Activated CD4-positive, alpha-beta memory T cell treated with anti-CD3 and anti-CD28 coated beads for 36 hours (primary cell): ENCODE measurements around the gene RYR2. TPM values are rescaled to one million over a fixed set of nuclear protein-coding genes. Genes with fewer than 3 reads are reported as not detected.

Source experiments
- CTCF ChIA-PET: fragments of 350-600 bp; sonication (Branson Sonifier 250); formaldehyde crosslinking; loops from one replicate; lab custom pipeline; 2021; ENCODE audit warnings: antibody characterized with exemption, inconsistent platforms; lab: Charles Lee
- POLR2A ChIA-PET: fragments of 350-600 bp; sonication (Branson Sonifier 250); formaldehyde crosslinking; loops from one replicate; lab custom pipeline; 2021; ENCODE audit warnings: antibody characterized with exemption; lab: Charles Lee
- DNase-seq: peaks from one replicate; pipeline ENCODE4 v3.0.0-alpha.2; 2020
- H3K27ac Mint-ChIP-seq: one replicate; pipeline ENCODE4 v1.8.0; 2021; ENCODE audit warnings: mixed read lengths
- H3K27me3 Mint-ChIP-seq: one replicate; pipeline ENCODE4 v1.8.0; 2021; ENCODE audit warnings: mixed read lengths
- H3K36me3 Mint-ChIP-seq: one replicate; pipeline ENCODE4 v1.8.0; 2021; ENCODE audit warnings: mixed read lengths
- H3K4me1 Mint-ChIP-seq: one replicate; pipeline ENCODE4 v1.8.0; 2021; ENCODE audit warnings: low read depth, mixed read lengths
- H3K4me3 Mint-ChIP-seq: one replicate; pipeline ENCODE4 v1.8.0; 2021; ENCODE audit warnings: mild to moderate bottlenecking, mixed read lengths
- H3K9me3 Mint-ChIP-seq: one replicate; pipeline ENCODE4 v1.8.0; 2021; ENCODE audit warnings: mixed read lengths
- intact Hi-C: fragments of 100-400 bp; cut with micrococcal nuclease; formaldehyde crosslinking; loops from one replicate; pipeline ENCODE4 v1.15.1; 2023
- total RNA-seq, 2 experiments: library from RNA; stranded (reverse); gene quantifications; one replicate each; pipeline ENCODE4 v1.2.3, GENCODE V29; 2021

RYR2 gene
- total RNA-seq, 2 experiments from 2014 or later, result 0.02 TPM

GRCh38 chr1:237650809-237651208, 608.8 kb downstream of the RYR2 start:
- intact Hi-C loops, result no loop called here
- ChIA-PET POLR2A (no interaction called here), CTCF (no interaction called here)
- DNase-seq, result no peak
- H3K4me3 Mint-ChIP-seq, result no peak overlapping the region
- H3K4me1 Mint-ChIP-seq, result no peaks in the 10 kb centered on the region
- H3K27ac Mint-ChIP-seq, result no peak overlapping the region
- no peaks in the 10 kb centered on the region for H3K9me3 Mint-ChIP-seq
- no peaks in the 10 kb centered on the region for H3K36me3 Mint-ChIP-seq
- H3K27me3 Mint-ChIP-seq, result no peaks in the 10 kb centered on the region

- H3K27ac Mint-ChIP-seq, result no peak overlapping the region
- H3K36me3 Mint-ChIP-seq, result no peaks in the 10 kb centered on the region
- H3K4me3 Mint-ChIP-seq, result no peak overlapping the region
- H3K4me1 Mint-ChIP-seq, result no peaks in the 10 kb centered on the region
- intact Hi-C loops, result no loop called here
- DNase-seq, result no peak
- H3K9me3 Mint-ChIP-seq, result no peaks in the 10 kb centered on the region
- ChIA-PET CTCF (no interaction called here), POLR2A (no interaction called here)
- no peaks in the 10 kb centered on the region for H3K27me3 Mint-ChIP-seq
Observed at GRCh38 chr1:237655778-237656177, 613.8 kb downstream of the RYR2 start.

- DNase-seq, result no peak
- no peak overlapping the region for H3K4me3 Mint-ChIP-seq
- no peaks in the 10 kb centered on the region for H3K27me3 Mint-ChIP-seq
- H3K27ac Mint-ChIP-seq, result no peak overlapping the region
- no peaks in the 10 kb centered on the region for H3K9me3 Mint-ChIP-seq
- intact Hi-C loops, result no loop called here
- H3K4me1 Mint-ChIP-seq, result no peaks in the 10 kb centered on the region
- ChIA-PET POLR2A (no interaction called here), CTCF (interaction anchor here (0.7 kb wide), 1 partner anchor 15 kb away, joined by 3 read pairs; no protein-coding TSS in a partner anchor)
- no peaks in the 10 kb centered on the region for H3K36me3 Mint-ChIP-seq
Observed at GRCh38 chr1:237664348-237664747, 622.4 kb downstream of the RYR2 start.

- Mint-ChIP-seq H3K27ac (no peak overlapping the region), H3K4me3 (no peak overlapping the region), H3K4me1 (no peaks in the 10 kb centered on the region), H3K9me3 (no peaks in the 10 kb centered on the region), H3K36me3 (no peaks in the 10 kb centered on the region), H3K27me3 (no peaks in the 10 kb centered on the region)
- ChIA-PET POLR2A (no interaction called here), CTCF (no interaction called here)
- DNase-seq, result no peak
- intact Hi-C loops, result no loop called here
Observed at GRCh38 chr1:237670302-237670701, 628.3 kb downstream of the RYR2 start.

- CTCF ChIA-PET, result no interaction called here
- no peaks in the 10 kb centered on the region for H3K9me3 Mint-ChIP-seq
- no peak overlapping the region for H3K4me3 Mint-ChIP-seq
- H3K27me3 Mint-ChIP-seq, result no peaks in the 10 kb centered on the region
- H3K27ac Mint-ChIP-seq, result no peak overlapping the region
- intact Hi-C loops, result no loop called here
- H3K36me3 Mint-ChIP-seq, result no peaks in the 10 kb centered on the region
- POLR2A ChIA-PET, result no interaction called here
- no peaks in the 10 kb centered on the region for H3K4me1 Mint-ChIP-seq
- DNase-seq, result no peak
Observed at GRCh38 chr1:237671262-237671661, 629.3 kb downstream of the RYR2 start.

- DNase-seq, result no peak
- CTCF ChIA-PET, result no interaction called here
- Mint-ChIP-seq H3K36me3 (no peaks in the 10 kb centered on the region), H3K4me3 (no peak overlapping the region), H3K4me1 (no peaks in the 10 kb centered on the region), H3K27ac (no peak overlapping the region), H3K9me3 (no peaks in the 10 kb centered on the region), H3K27me3 (no peaks in the 10 kb centered on the region)
- intact Hi-C loops, result no loop called here
- POLR2A ChIA-PET, result no interaction called here
Observed at GRCh38 chr1:237671935-237672334, 630.0 kb downstream of the RYR2 start.

GRCh38 chr1:237672748-237673147, 630.8 kb downstream of the RYR2 start:
- Mint-ChIP-seq H3K27ac (no peak overlapping the region), H3K9me3 (no peaks in the 10 kb centered on the region), H3K27me3 (no peaks in the 10 kb centered on the region), H3K36me3 (no peaks in the 10 kb centered on the region), H3K4me3 (no peak overlapping the region), H3K4me1 (no peaks in the 10 kb centered on the region)
- POLR2A ChIA-PET, result no interaction called here
- no peak for DNase-seq
- CTCF ChIA-PET, result no interaction called here
- intact Hi-C loops, result no loop called here

GRCh38 chr1:237673631-237674030, 631.6 kb downstream of the RYR2 start:
- no peaks in the 10 kb centered on the region for H3K27me3 Mint-ChIP-seq
- H3K4me3 Mint-ChIP-seq, result no peak overlapping the region
- POLR2A ChIA-PET, result no interaction called here
- no peak overlapping the region for H3K27ac Mint-ChIP-seq
- H3K36me3 Mint-ChIP-seq, result no peaks in the 10 kb centered on the region
- no peaks in the 10 kb centered on the region for H3K9me3 Mint-ChIP-seq
- CTCF ChIA-PET, result no interaction called here
- intact Hi-C loops, result no loop called here
- no peaks in the 10 kb centered on the region for H3K4me1 Mint-ChIP-seq
- no peak for DNase-seq

GRCh38 chr1:237677979-237678378, 636.0 kb downstream of the RYR2 start:
- no peak for DNase-seq
- no peaks in the 10 kb centered on the region for H3K9me3 Mint-ChIP-seq
- H3K4me1 Mint-ChIP-seq, result no peaks in the 10 kb centered on the region
- H3K27ac Mint-ChIP-seq, result no peak overlapping the region
- intact Hi-C loops, result no loop called here
- H3K4me3 Mint-ChIP-seq, result no peak overlapping the region
- H3K27me3 Mint-ChIP-seq, result no peaks in the 10 kb centered on the region
- ChIA-PET POLR2A (no interaction called here), CTCF (no interaction called here)
- H3K36me3 Mint-ChIP-seq, result no peaks in the 10 kb centered on the region

- no peaks in the 10 kb centered on the region for H3K36me3 Mint-ChIP-seq
- no peak overlapping the region for H3K4me3 Mint-ChIP-seq
- POLR2A ChIA-PET, result no interaction called here
- no peak overlapping the region for H3K27ac Mint-ChIP-seq
- no peaks in the 10 kb centered on the region for H3K27me3 Mint-ChIP-seq
- H3K9me3 Mint-ChIP-seq, result peaks cover 3% of the 10 kb centered on the region
- no peak for DNase-seq
- CTCF ChIA-PET, result no interaction called here
- intact Hi-C loops, result no loop called here
- no peaks in the 10 kb centered on the region for H3K4me1 Mint-ChIP-seq
Observed at GRCh38 chr1:237679687-237680086, 637.7 kb downstream of the RYR2 start.

- intact Hi-C loops, result no loop called here
- Mint-ChIP-seq H3K4me1 (no peaks in the 10 kb centered on the region), H3K36me3 (no peaks in the 10 kb centered on the region), H3K27ac (no peak overlapping the region), H3K9me3 (peaks cover 3% of the 10 kb centered on the region), H3K27me3 (no peaks in the 10 kb centered on the region), H3K4me3 (no peak overlapping the region)
- POLR2A ChIA-PET, result no interaction called here
- DNase-seq, result no peak
- CTCF ChIA-PET, result no interaction called here
Observed at GRCh38 chr1:237681210-237681609, 639.2 kb downstream of the RYR2 start.

- ChIA-PET CTCF (no interaction called here), POLR2A (no interaction called here)
- Mint-ChIP-seq H3K27me3 (no peaks in the 10 kb centered on the region), H3K9me3 (peaks cover 3% of the 10 kb centered on the region), H3K27ac (no peak overlapping the region), H3K4me3 (no peak overlapping the region), H3K4me1 (no peaks in the 10 kb centered on the region), H3K36me3 (no peaks in the 10 kb centered on the region)
- DNase-seq, result no peak
- intact Hi-C loops, result no loop called here
Observed at GRCh38 chr1:237684236-237684635, 642.3 kb downstream of the RYR2 start.

- peaks cover 3% of the 10 kb centered on the region for H3K9me3 Mint-ChIP-seq
- no peak for DNase-seq
- CTCF ChIA-PET, result no interaction called here
- intact Hi-C loops, result no loop called here
- no peak overlapping the region for H3K4me3 Mint-ChIP-seq
- no peaks in the 10 kb centered on the region for H3K4me1 Mint-ChIP-seq
- no peaks in the 10 kb centered on the region for H3K27me3 Mint-ChIP-seq
- no peaks in the 10 kb centered on the region for H3K36me3 Mint-ChIP-seq
- POLR2A ChIA-PET, result no interaction called here
- H3K27ac Mint-ChIP-seq, result no peak overlapping the region
Observed at GRCh38 chr1:237685551-237685950, 643.6 kb downstream of the RYR2 start.

GRCh38 chr1:237687804-237688203, 645.8 kb downstream of the RYR2 start:
- no peaks in the 10 kb centered on the region for H3K27me3 Mint-ChIP-seq
- H3K4me1 Mint-ChIP-seq, result no peaks in the 10 kb centered on the region
- DNase-seq, result no peak
- POLR2A ChIA-PET, result no interaction called here
- no peaks in the 10 kb centered on the region for H3K36me3 Mint-ChIP-seq
- H3K4me3 Mint-ChIP-seq, result no peak overlapping the region
- CTCF ChIA-PET, result no interaction called here
- H3K9me3 Mint-ChIP-seq, result peaks cover 3% of the 10 kb centered on the region
- intact Hi-C loops, result no loop called here
- H3K27ac Mint-ChIP-seq, result no peak overlapping the region
